Stimulated activated naive B cell treated with anti-CD40 and anti-IgM and Interleukin-4, amounts not matched to agents 10 μg/mL and 1 μg/mL and 100 μg/mL, for 72 hours (primary cell): ENCODE measurements around the gene ADAR.

ENCODE experiments used
- ATAC-seq, 2 donors: fragments of 150-1000 bp; cut with Tn5 transposase; replicated peaks; 2 replicates each; pipeline ENCODE4 v1.10.0; 2021; ENCODE audit warnings: moderate library complexity in 1 of 2
- DNase-seq: peaks from one replicate; pipeline ENCODE4 v3.0.0; 2021
- H3K27ac Mint-ChIP-seq: one replicate; pipeline ENCODE4 v1.8.0; 2022; ENCODE audit warnings: mild to moderate bottlenecking, mixed read lengths
- H3K27me3 Mint-ChIP-seq, 2 donors: one replicate each; pipeline ENCODE4 v1.8.0; 2022; ENCODE audit warnings: mixed read lengths in 2 of 2
- H3K36me3 Mint-ChIP-seq, 2 donors: one replicate each; pipeline ENCODE4 v1.8.0; 2022; ENCODE audit warnings: mixed read lengths in 2 of 2, mild to moderate bottlenecking in 1 of 2
- H3K4me1 Mint-ChIP-seq, 2 donors: one replicate each; pipeline ENCODE4 v1.8.0; 2022; ENCODE audit warnings: mixed read lengths in 2 of 2, mild to moderate bottlenecking in 1 of 2
- H3K4me3 Mint-ChIP-seq, 2 donors: one replicate each; pipeline ENCODE4 v1.8.0; 2022; ENCODE audit warnings: mild to moderate bottlenecking in 2 of 2, mixed read lengths in 2 of 2, moderate library complexity in 1 of 2
- H3K9me3 Mint-ChIP-seq, 2 donors: one replicate each; pipeline ENCODE4 v1.8.0; 2022; ENCODE audit warnings: mixed read lengths in 2 of 2, mild to moderate bottlenecking in 1 of 2

ADAR gene

GRCh38 chr1:154551474-154551873 is 56.5 kb downstream of the ADAR start:
- no peak for DNase-seq
- no peak overlapping the region for H3K4me3 Mint-ChIP-seq
- no peaks in the 10 kb centered on the region for H3K27me3 Mint-ChIP-seq
- no peaks in the 10 kb centered on the region for H3K9me3 Mint-ChIP-seq
- H3K4me1 Mint-ChIP-seq: peaks cover 23 to 58% of the 10 kb centered on the region in 2 donors
- H3K36me3 Mint-ChIP-seq: peaks cover 31 to 73% of the 10 kb centered on the region in 2 donors
- peak overlapping the region; percentile 59 for H3K27ac Mint-ChIP-seq
- ATAC-seq: no peak

GRCh38 chr1:154550657-154551056 is 57.3 kb downstream of the ADAR start:
- Mint-ChIP-seq H3K27ac (peak overlapping the region; percentile 2), H3K27me3 (no peaks in the 10 kb centered on the region), H3K4me3 (no peak overlapping the region), H3K36me3 (peaks cover 30 to 66% of the 10 kb centered on the region in 2 donors), H3K4me1 (peaks cover 19 to 50% of the 10 kb centered on the region in 2 donors), H3K9me3 (no peaks in the 10 kb centered on the region)
- DNase-seq (no peak), ATAC-seq (no peak)

DNA sequence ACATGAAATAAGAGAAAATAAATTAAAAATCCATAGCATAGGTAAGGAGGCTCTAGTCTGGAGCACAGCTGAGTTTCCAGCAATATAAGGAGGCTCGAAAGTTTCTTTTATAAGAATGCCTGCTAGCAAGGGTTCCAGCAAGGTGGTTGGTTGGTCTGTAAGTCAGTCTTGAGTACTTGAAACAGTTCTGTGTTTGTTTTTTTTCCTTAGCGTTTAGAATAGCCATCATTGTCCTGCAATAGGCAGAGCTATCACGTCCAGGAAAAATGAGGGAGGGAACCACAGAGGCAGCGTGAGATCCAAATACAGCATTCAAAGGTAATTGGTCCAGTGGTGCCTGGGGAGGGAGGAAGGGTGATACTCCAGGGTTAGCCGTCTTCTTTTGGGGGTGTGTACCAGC is 57.9 kb downstream of the ADAR start:
- H3K4me1 Mint-ChIP-seq: peaks cover 19 to 44% of the 10 kb centered on the region in 2 donors
- H3K27ac Mint-ChIP-seq: peak overlapping the region; percentile 2
- H3K36me3 Mint-ChIP-seq: peaks cover 26 to 61% of the 10 kb centered on the region in 2 donors

DNA sequence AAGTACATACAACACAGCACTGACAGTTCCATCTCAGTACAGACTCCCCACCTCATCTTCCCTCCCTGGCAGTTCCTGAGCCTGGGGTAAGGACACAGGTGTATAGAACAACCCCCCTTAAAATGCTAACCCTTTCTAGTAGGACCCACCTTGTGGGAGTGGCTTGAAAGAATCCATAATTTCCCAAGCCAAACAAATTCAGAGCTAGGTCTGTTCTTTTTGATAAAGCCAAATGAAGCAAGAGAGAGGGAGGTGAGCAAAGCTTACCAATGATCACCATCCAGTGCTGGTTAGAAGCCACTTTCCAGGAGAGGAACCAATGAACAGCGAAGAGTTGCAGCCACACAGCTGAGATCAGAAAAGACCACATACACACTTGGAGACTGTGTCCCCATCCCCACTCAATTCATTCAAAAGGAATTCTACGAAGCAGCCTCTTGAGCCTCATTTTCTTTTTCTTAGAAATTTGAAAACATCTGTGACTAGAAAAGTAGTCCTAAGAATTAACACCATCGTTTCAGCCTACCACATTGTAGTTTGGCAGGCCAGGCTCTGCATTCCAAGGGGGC is 58.7 kb downstream of the ADAR start:
- H3K27ac Mint-ChIP-seq: no peak overlapping the region

More for the DNA sequence above, 57.9 kb downstream of the ADAR start:
- no peaks in the 10 kb centered on the region for H3K9me3 Mint-ChIP-seq
- H3K4me3 Mint-ChIP-seq: no peak overlapping the region
- ATAC-seq (no peak), DNase-seq (no peak)
- H3K27me3 Mint-ChIP-seq: peaks cover 0 to 2% of the 10 kb centered on the region in 2 donors

GRCh38 chr1:154548028-154548427 is 60.0 kb downstream of the ADAR start:
- DNase-seq (no peak), ATAC-seq (no peak)
- H3K27me3 Mint-ChIP-seq: peaks cover 4 to 9% of the 10 kb centered on the region in 2 donors
- H3K4me3 Mint-ChIP-seq: no peak overlapping the region
- peaks cover 17 to 37% of the 10 kb centered on the region in 2 donors for H3K4me1 Mint-ChIP-seq
- no peak overlapping the region for H3K27ac Mint-ChIP-seq
- H3K9me3 Mint-ChIP-seq: no peaks in the 10 kb centered on the region
- H3K36me3 Mint-ChIP-seq: peaks cover 16 to 44% of the 10 kb centered on the region in 2 donors

More for the DNA sequence above, 58.7 kb downstream of the ADAR start:
- H3K4me3 Mint-ChIP-seq: no peak overlapping the region
- ATAC-seq: no peak
- no peaks in the 10 kb centered on the region for H3K9me3 Mint-ChIP-seq
- peaks cover 22 to 54% of the 10 kb centered on the region in 2 donors for H3K36me3 Mint-ChIP-seq
- peaks cover 4 to 9% of the 10 kb centered on the region in 2 donors for H3K27me3 Mint-ChIP-seq
- DNase-seq: no peak
- H3K4me1 Mint-ChIP-seq: peaks cover 19 to 44% of the 10 kb centered on the region in 2 donors

DNA sequence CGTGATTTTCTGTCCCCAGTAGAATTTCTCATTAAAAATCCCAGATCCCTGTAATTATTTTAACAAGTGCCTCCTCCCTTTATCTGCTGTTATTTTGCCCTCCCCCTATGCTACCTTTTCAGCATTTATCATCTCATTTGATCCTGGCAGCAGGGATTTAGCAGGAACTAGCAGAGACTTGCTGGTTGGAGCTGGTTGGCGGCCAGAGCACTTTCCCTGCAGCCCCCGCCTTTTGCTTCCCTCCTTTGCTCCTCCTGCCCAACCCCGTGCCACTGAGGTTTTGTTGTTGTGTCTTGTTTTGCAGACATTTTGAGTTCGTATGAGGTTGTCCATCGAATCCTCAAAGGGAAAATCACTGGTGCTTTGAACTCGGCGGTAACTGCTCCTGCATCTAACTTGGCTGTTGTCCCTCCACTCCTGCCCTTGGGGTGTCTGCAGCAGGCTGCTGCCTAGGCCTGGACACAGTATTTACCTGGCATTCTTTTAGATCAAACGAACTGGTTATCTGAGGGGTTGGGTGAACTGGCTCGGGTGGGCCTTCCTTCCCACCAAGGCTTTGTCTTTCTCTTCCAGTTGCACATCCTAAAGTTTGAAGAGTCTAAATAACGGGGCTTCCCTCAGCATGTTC is 60.8 kb downstream of the ADAR start:
- Mint-ChIP-seq H3K27me3 (peaks cover 4 to 10% of the 10 kb centered on the region in 2 donors), H3K27ac (no peak overlapping the region), H3K9me3 (no peaks in the 10 kb centered on the region), H3K36me3 (peaks cover 14 to 37% of the 10 kb centered on the region in 2 donors), H3K4me1 (peaks cover 17 to 31% of the 10 kb centered on the region in 2 donors), H3K4me3 (no peak overlapping the region)
- DNase-seq (no peak), ATAC-seq (no peak)

- peaks cover 9 to 30% of the 10 kb centered on the region in 2 donors for H3K36me3 Mint-ChIP-seq
- DNase-seq (peak; percentile 43), ATAC-seq (peak; percentile 90 to 91)
- H3K4me3 Mint-ChIP-seq: no peak overlapping the region
- H3K27ac Mint-ChIP-seq: no peak overlapping the region
- H3K27me3 Mint-ChIP-seq: peaks cover 10 to 15% of the 10 kb centered on the region in 2 donors
- no peaks in the 10 kb centered on the region for H3K9me3 Mint-ChIP-seq
- H3K4me1 Mint-ChIP-seq: peaks cover 15 to 24% of the 10 kb centered on the region in 2 donors
Measured at GRCh38 chr1:154546264-154547063, 61.5 kb downstream of the ADAR start.

DNA sequence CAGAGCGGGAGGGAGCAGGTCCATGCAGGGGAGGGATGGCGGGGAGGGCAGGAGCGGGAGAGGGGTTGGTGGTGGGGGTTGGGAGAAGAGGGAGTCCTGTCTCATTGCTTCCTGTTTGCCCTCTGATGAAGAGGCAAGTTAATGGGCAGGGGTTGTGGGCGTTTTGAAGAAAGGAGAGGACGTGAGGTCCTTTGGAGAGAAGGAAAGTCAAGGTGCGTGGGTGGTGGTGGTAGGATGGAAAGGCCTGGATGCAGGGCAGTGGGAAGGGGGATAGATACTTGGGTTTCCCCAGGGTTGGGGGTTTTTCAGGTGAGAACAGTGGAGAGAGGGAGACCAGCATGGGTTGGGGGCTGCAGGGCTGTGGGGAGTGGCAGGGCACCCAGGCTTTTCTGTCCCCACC is 66.8 kb downstream of the ADAR start:
- Mint-ChIP-seq H3K36me3 (no peaks in the 10 kb centered on the region), H3K4me3 (no peak overlapping the region), H3K27ac (no peak overlapping the region), H3K27me3 (peaks cover 20 to 29% of the 10 kb centered on the region in 2 donors), H3K4me1 (no peaks in the 10 kb centered on the region), H3K9me3 (no peaks in the 10 kb centered on the region)
- DNase-seq (no peak), ATAC-seq (no peak)

DNA sequence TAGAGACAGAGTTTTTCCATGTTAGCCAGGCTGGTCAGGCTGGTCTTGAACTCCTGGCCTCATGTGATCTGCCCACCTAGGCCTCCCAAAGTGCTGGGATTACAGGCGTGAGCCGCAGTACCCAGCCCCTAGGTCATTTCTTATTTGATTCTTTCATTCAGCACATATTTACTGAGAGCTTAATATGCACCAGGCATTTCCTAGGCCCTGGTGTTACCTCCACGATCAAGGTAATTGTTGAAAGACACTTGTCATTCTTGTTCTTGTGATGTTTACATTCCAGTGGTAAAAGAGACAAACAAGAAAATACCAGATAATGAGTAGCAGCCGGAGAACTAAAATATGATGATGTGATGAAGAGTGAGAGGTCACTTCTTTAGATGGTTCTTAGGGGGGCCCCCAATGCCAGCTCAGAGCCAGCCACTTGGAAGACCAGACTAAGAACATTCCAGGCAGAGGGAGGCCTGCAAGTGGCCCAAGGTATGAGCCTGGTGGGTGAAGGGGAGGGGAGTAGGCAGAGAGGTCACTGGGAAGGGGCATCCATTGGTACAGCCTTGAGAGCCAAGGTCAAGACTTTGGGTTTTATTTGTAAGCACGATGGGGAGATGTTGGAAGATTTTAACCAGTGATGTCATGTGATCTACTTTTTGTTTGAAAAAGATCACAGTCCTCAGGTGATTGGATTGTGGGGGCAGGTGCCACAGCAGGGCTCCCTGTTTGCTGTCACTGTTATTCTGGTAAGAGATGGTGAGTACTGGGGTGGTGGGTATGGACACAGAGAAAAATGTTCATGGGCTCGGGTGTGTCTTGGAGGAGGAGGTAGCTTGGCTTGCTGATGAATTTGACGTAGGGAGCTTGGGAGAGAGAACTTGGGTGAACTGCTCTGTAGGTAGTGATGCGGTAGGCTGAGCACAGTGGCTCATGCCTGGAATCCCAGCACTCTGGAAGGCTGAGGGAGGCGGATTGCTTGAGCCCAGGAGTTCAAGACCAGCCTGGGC is 68.2 kb downstream of the ADAR start:
- peak overlapping the region; percentile 38 for H3K27ac Mint-ChIP-seq

DNA sequence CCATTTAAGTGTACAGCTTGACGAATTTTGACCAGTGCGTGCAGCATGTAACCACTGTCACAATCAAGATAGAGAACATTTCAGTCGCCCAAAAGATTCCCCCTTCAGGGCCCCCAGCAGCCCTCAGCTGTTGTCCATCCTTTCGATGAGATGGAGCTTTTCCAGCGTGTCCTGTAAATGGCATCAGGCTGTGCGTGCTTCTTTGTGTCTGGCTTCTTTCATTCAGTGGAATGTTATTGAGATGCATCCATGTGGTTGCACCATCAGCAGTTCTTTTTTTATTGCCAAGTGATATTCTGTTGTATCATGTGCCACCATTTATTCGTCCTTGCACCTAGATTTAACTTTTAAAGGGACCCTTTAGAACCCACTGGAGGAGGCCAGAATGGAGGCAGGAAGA is 71.4 kb downstream of the ADAR start:
- peaks cover 3 to 4% of the 10 kb centered on the region in 2 donors for H3K9me3 Mint-ChIP-seq
- ATAC-seq (no peak), DNase-seq (no peak)
- no peak overlapping the region for H3K27ac Mint-ChIP-seq
- H3K36me3 Mint-ChIP-seq: peaks cover 0 to 4% of the 10 kb centered on the region in 2 donors
- H3K4me1 Mint-ChIP-seq: no peaks in the 10 kb centered on the region
- peaks cover 23 to 30% of the 10 kb centered on the region in 2 donors for H3K27me3 Mint-ChIP-seq
- no peak overlapping the region for H3K4me3 Mint-ChIP-seq

More for the DNA sequence above, 68.2 kb downstream of the ADAR start:
- H3K4me1 Mint-ChIP-seq: no peaks in the 10 kb centered on the region
- peaks cover 2 to 4% of the 10 kb centered on the region in 2 donors for H3K9me3 Mint-ChIP-seq
- DNase-seq (no peak), ATAC-seq (no peak)
- no peak overlapping the region for H3K4me3 Mint-ChIP-seq
- H3K36me3 Mint-ChIP-seq: peaks cover 0 to 4% of the 10 kb centered on the region in 2 donors
- H3K27me3 Mint-ChIP-seq: peaks cover 25 to 33% of the 10 kb centered on the region in 2 donors

DNA sequence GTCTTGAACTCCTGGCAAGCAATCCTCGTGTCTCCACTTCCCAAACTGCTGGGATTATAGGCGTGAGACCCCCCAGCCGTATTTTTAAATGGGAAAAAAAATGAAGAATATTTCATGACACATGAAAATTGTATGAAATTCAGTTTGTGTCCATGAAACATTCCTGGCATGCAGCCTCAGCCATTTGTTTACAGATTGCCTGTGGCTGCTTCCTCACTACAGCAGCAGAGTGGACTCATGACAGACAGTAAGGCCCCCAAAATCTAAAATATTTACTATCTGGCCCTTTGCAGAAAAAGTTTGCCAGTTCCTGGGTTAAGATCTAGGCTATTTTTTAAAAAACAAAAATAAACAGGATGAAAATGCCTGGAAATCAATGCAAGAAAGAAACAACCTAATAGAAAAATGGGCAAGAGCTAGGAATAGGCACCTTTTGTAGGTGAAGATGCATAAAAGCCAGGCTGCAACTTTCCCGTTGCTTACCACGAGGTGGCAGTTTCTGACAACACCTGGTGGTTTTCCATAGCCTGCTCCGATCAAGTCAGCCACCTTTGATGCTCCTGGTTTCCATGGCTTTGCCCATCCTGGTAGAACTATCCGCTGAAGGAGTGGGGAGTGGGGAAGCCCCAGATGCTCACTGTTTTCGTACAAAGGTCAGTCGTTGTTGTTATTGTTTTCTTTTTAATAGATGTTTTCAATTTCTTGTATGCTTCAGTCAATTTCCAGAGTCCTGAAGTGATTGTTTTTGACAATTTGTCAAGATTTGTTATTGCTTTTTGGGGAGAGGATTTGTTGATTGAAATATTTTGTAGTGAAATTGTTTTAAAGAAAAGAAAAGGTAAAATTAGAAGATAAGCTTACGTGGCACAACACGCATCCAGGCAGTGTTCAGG is 73.8 kb downstream of the ADAR start:
- ATAC-seq (no peak), DNase-seq (no peak)
- Mint-ChIP-seq H3K4me1 (no peaks in the 10 kb centered on the region), H3K4me3 (no peak overlapping the region), H3K27ac (no peak overlapping the region), H3K36me3 (peaks cover 0 to 4% of the 10 kb centered on the region in 2 donors), H3K9me3 (peaks cover 4 to 6% of the 10 kb centered on the region in 2 donors), H3K27me3 (peaks cover 16 to 18% of the 10 kb centered on the region in 2 donors)
